Memory B cell (primary cell): Measurements from ENCODE around the gene PAPSS2.
A peak's percentile ranks its signal among the peaks of the same experiment; 100 is the strongest.
"Not testable (repeated sequence)": the region's sequence is repeated elsewhere in the genome, so short reads cannot be mapped to it uniquely, and the experiment has no call there.

Source experiments
- ATAC-seq: fragments of 150-1000 bp; cut with Tn5 transposase; 2 replicates; pipeline ENCODE4 v1.10.0; 2021; ENCODE audit warnings: low read depth, mild to moderate bottlenecking, moderate library complexity
- DNase-seq, 2 donors: peaks; one replicate each; pipeline ENCODE4 v3.0.0; 2022; ENCODE audit warnings: low spot score in 2 of 2
- H3K27ac Mint-ChIP-seq: one replicate; pipeline ENCODE4 v1.8.0; 2022; ENCODE audit warnings: mild to moderate bottlenecking, moderate library complexity, mixed read lengths
- H3K27me3 Mint-ChIP-seq: one replicate; pipeline ENCODE4 v1.8.0; 2022; ENCODE audit warnings: mixed read lengths
- H3K36me3 Mint-ChIP-seq: one replicate; pipeline ENCODE4 v1.8.0; 2022; ENCODE audit warnings: mild to moderate bottlenecking, mixed read lengths
- H3K4me1 Mint-ChIP-seq: one replicate; pipeline ENCODE4 v1.8.0; 2022; ENCODE audit warnings: mixed read lengths
- H3K4me3 Mint-ChIP-seq: one replicate; pipeline ENCODE4 v1.8.0; 2022; ENCODE audit warnings: mild to moderate bottlenecking, moderate library complexity, mixed read lengths
- H3K9me3 Mint-ChIP-seq: one replicate; pipeline ENCODE4 v1.8.0; 2022; ENCODE audit warnings: mixed read lengths

The PAPSS2 gene

GRCh38 chr10:87632454-87632853 is 27.2 kb upstream of the PAPSS2 start:
- H3K4me1 Mint-ChIP-seq, result peaks cover 4% of the 10 kb centered on the region
- H3K27me3 Mint-ChIP-seq, result no peaks in the 10 kb centered on the region
- H3K27ac Mint-ChIP-seq, result no peak overlapping the region
- ATAC-seq, result no peak
- H3K36me3 Mint-ChIP-seq, result no peaks in the 10 kb centered on the region
- H3K9me3 Mint-ChIP-seq, result peaks cover 2% of the 10 kb centered on the region
- no peak overlapping the region for H3K4me3 Mint-ChIP-seq
- DNase-seq, result no peak

- H3K27ac Mint-ChIP-seq, result no peak overlapping the region
These were observed 25.4 kb upstream of the PAPSS2 start for GRCh38 chr10:87634311-87634710.

GRCh38 chr10:87635498-87636312 is 24.0 kb upstream of the PAPSS2 start:
- Mint-ChIP-seq H3K36me3 (no peaks in the 10 kb centered on the region), H3K4me3 (no peak overlapping the region), H3K27me3 (no peaks in the 10 kb centered on the region), H3K27ac (no peak overlapping the region), H3K9me3 (peaks cover 2% of the 10 kb centered on the region), H3K4me1 (peaks cover 4% of the 10 kb centered on the region)
- ATAC-seq, result peak; percentile 27
- no peak for DNase-seq

More at GRCh38 chr10:87634311-87634710, 25.4 kb upstream of the PAPSS2 start:
- H3K27me3 Mint-ChIP-seq, result no peaks in the 10 kb centered on the region
- H3K4me3 Mint-ChIP-seq, result no peak overlapping the region
- no peaks in the 10 kb centered on the region for H3K36me3 Mint-ChIP-seq
- H3K9me3 Mint-ChIP-seq, result peaks cover 2% of the 10 kb centered on the region
- H3K4me1 Mint-ChIP-seq, result peaks cover 4% of the 10 kb centered on the region
- DNase-seq (no peak), ATAC-seq (no peak)

GRCh38 chr10:87636313-87636915 is 23.3 kb upstream of the PAPSS2 start:
- peaks cover 4% of the 10 kb centered on the region for H3K4me1 Mint-ChIP-seq
- ATAC-seq (no peak), DNase-seq (no peak)
- H3K27ac Mint-ChIP-seq, result no peak overlapping the region
- H3K4me3 Mint-ChIP-seq, result no peak overlapping the region
- H3K27me3 Mint-ChIP-seq, result no peaks in the 10 kb centered on the region
- H3K9me3 Mint-ChIP-seq, result peaks cover 2% of the 10 kb centered on the region
- no peaks in the 10 kb centered on the region for H3K36me3 Mint-ChIP-seq

GRCh38 chr10:87639493-87639892 is 20.2 kb upstream of the PAPSS2 start:
- H3K4me1 Mint-ChIP-seq, result peaks cover 4% of the 10 kb centered on the region

GRCh38 chr10:87640043-87640442 is 19.6 kb upstream of the PAPSS2 start:
- Mint-ChIP-seq H3K4me3 (no peak overlapping the region), H3K4me1 (peaks cover 4% of the 10 kb centered on the region), H3K9me3 (no peaks in the 10 kb centered on the region), H3K36me3 (no peaks in the 10 kb centered on the region), H3K27me3 (no peaks in the 10 kb centered on the region), H3K27ac (no peak overlapping the region)
- ATAC-seq (no peak), DNase-seq (no peak)

More at GRCh38 chr10:87639493-87639892, 20.2 kb upstream of the PAPSS2 start:
- no peaks in the 10 kb centered on the region for H3K27me3 Mint-ChIP-seq
- no peak overlapping the region for H3K4me3 Mint-ChIP-seq
- no peak overlapping the region for H3K27ac Mint-ChIP-seq
- ATAC-seq, result no peak
- DNase-seq, result no peak
- no peaks in the 10 kb centered on the region for H3K9me3 Mint-ChIP-seq
- H3K36me3 Mint-ChIP-seq, result no peaks in the 10 kb centered on the region

- no peaks in the 10 kb centered on the region for H3K27me3 Mint-ChIP-seq
- peaks cover 4% of the 10 kb centered on the region for H3K9me3 Mint-ChIP-seq
- no peaks in the 10 kb centered on the region for H3K4me1 Mint-ChIP-seq
- no peak for ATAC-seq
- H3K27ac Mint-ChIP-seq, result no peak overlapping the region
- H3K36me3 Mint-ChIP-seq, result no peaks in the 10 kb centered on the region
- H3K4me3 Mint-ChIP-seq, result no peak overlapping the region
- no peak for DNase-seq
These were observed 17.2 kb upstream of the PAPSS2 start for GRCh38 chr10:87642486-87642885.

GRCh38 chr10:87642988-87643387 is 16.7 kb upstream of the PAPSS2 start:
- peaks cover 4% of the 10 kb centered on the region for H3K9me3 Mint-ChIP-seq
- H3K36me3 Mint-ChIP-seq, result no peaks in the 10 kb centered on the region
- no peak overlapping the region for H3K27ac Mint-ChIP-seq
- no peaks in the 10 kb centered on the region for H3K4me1 Mint-ChIP-seq
- ATAC-seq (no peak), DNase-seq (no peak)
- no peak overlapping the region for H3K4me3 Mint-ChIP-seq
- no peaks in the 10 kb centered on the region for H3K27me3 Mint-ChIP-seq

GRCh38 chr10:87643920-87644319 is 15.8 kb upstream of the PAPSS2 start:
- ATAC-seq (no peak), DNase-seq (no peak)
- H3K4me1 Mint-ChIP-seq, result no peaks in the 10 kb centered on the region
- H3K27ac Mint-ChIP-seq, result no peak overlapping the region
- H3K36me3 Mint-ChIP-seq, result no peaks in the 10 kb centered on the region
- no peaks in the 10 kb centered on the region for H3K27me3 Mint-ChIP-seq
- peaks cover 4% of the 10 kb centered on the region for H3K9me3 Mint-ChIP-seq
- no peak overlapping the region for H3K4me3 Mint-ChIP-seq

- not testable (repeated sequence) for H3K4me1 Mint-ChIP-seq, H3K9me3 Mint-ChIP-seq, H3K27me3 Mint-ChIP-seq, H3K27ac Mint-ChIP-seq, H3K4me3 Mint-ChIP-seq, H3K36me3 Mint-ChIP-seq, ATAC-seq, DNase-seq
These were observed 15.2 kb upstream of the PAPSS2 start for GRCh38 chr10:87644500-87644899.

- Mint-ChIP-seq H3K36me3 (no peaks in the 10 kb centered on the region), H3K4me3 (no peak overlapping the region), H3K9me3 (peaks cover 4% of the 10 kb centered on the region), H3K4me1 (no peaks in the 10 kb centered on the region), H3K27ac (no peak overlapping the region), H3K27me3 (no peaks in the 10 kb centered on the region)
- DNase-seq (no peak), ATAC-seq (no peak)
These were observed 13.3 kb upstream of the PAPSS2 start for GRCh38 chr10:87646192-87646909.

- Mint-ChIP-seq H3K4me1 (no peaks in the 10 kb centered on the region), H3K27ac (no peak overlapping the region), H3K4me3 (no peak overlapping the region), H3K27me3 (peaks cover 3% of the 10 kb centered on the region), H3K9me3 (peaks cover 4% of the 10 kb centered on the region), H3K36me3 (no peaks in the 10 kb centered on the region)
- ATAC-seq (no peak), DNase-seq (no peak)
These were observed 12.7 kb upstream of the PAPSS2 start for GRCh38 chr10:87646935-87647334.

GRCh38 chr10:87650838-87651589 is 8.7 kb upstream of the PAPSS2 start:
- H3K9me3 Mint-ChIP-seq, result peaks cover 2% of the 10 kb centered on the region
- H3K27me3 Mint-ChIP-seq, result peaks cover 11% of the 10 kb centered on the region
- H3K4me3 Mint-ChIP-seq, result no peak overlapping the region
- H3K36me3 Mint-ChIP-seq, result no peaks in the 10 kb centered on the region
- no peak for ATAC-seq
- H3K27ac Mint-ChIP-seq, result no peak overlapping the region
- H3K4me1 Mint-ChIP-seq, result no peaks in the 10 kb centered on the region
- DNase-seq, result no peak

- peaks cover 4% of the 10 kb centered on the region for H3K4me1 Mint-ChIP-seq
- H3K9me3 Mint-ChIP-seq, result no peaks in the 10 kb centered on the region
- H3K27ac Mint-ChIP-seq, result no peak overlapping the region
- no peaks in the 10 kb centered on the region for H3K36me3 Mint-ChIP-seq
- H3K4me3 Mint-ChIP-seq, result no peak overlapping the region
- ATAC-seq (no peak), DNase-seq (no peak)
- peaks cover 13% of the 10 kb centered on the region for H3K27me3 Mint-ChIP-seq
These were observed 7.9 kb upstream of the PAPSS2 start for GRCh38 chr10:87651801-87652200.
